HG03432 (cell line): ENCODE measurements around the gene SPATA2L.
"Not testable (repeated sequence)": the region's sequence is repeated elsewhere in the genome, so short reads cannot be mapped to it uniquely, and the experiment has no call there.

Experiments used
- ATAC-seq: cut with Tn5 transposase; IDR thresholded peaks from one replicate; pipeline ENCODE4 v1.9.1; 2021; ENCODE audit warnings: mild to moderate bottlenecking, moderate library complexity; ENCODE audit not compliant: unreplicated experiment

The SPATA2L gene

DNA sequence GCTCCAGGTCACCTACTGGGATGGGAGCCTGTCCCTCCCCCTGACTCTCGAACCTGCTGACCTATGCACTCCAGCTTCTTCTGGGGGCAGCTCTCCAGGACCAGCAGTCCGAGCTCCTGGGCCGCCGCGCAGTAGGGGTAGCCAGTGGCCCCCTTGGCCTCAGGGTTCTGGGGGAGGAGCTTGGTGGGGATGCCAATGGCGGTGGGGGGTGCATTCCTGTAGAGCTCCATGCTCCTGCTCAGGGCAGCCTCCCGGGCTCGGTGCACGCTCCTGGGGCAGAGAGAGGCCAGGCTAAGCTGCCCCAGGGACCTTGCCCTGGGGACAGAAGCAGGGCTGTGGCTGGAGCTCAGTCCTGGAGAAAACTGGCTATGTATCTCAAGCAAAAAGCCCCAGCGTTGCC is 7.7 kb upstream of the SPATA2L start:
- ATAC-seq, result no peak

DNA sequence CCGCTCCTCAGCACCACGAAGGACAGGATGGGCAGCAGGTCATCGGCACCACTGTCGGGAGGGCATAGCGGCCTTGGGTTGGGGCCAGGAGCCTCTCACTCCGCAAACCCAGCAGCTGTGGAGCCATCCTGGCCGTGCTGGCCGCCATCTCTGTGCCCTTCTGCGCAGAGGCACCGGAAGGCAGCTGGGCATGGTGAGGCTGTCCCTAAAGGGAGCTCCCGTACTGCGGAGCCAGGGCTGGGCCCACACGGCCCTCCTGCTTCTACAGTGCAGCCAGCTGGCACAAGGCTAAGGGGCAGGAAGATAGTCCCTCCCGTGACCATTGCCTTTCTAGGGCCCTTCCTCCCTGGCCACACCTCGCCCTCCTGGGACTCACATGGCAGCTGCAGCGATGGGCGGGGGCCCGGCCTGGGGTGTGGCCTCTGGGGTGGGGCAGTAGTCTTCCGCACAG is 7.0 kb upstream of the SPATA2L start:
- ATAC-seq, result no peak

DNA sequence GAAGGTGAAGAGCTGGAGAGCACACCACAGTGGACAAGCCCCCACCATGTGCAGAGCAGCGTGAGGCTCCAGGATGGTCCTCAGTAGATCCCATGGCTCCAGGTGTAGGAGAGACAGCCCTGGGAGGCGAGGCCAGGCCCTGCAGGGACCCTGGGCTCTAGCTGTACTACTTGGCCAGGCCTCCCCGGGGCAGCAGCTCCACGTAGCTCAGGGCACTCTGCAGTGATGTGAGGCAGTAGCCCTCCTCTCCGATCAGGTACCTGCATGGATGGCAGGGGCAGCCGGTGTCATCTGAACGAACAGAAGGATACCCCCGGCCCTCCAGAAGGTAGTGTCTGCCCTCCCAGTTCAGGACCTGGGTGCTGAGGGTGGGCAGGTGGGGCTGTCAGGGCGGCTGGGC is 6.2 kb upstream of the SPATA2L start:
- ATAC-seq, result no peak

DNA sequence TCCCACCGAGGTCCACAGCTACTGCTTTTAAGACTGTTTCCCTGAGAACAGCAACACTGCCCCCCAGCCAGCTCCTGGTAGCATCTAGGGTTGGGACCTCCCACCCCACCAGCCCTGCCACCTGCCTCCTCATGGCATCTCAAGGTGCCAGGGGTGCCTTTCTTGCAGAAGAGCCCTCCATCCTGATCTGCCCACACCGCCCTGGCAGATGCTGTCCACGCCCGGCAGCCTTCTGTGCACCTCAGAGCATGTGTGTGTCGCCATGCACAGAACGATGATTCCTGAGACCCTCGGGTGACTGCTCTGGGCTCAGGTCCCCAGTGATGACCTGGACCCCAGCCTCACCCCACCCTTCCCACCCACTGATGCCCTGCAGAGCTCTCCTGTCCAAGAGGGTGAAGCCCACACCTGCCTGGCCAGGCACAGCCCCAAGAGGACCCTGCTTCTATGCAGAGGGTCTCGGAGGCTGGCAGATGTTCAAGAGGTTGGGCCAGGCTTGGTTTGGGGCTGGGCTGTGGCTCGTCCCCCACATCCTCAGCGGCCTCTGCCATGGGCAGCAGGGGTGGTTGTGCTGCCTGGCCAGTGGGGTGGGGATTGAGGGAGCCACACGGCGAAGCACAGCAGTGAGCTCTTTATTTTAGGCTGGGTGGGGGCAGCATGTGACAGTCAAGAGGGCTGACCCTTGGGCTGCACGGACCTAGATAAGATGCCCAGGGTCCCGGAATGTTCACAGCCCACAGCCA is 5.2 kb upstream of the SPATA2L start:
- no peak for ATAC-seq

DNA sequence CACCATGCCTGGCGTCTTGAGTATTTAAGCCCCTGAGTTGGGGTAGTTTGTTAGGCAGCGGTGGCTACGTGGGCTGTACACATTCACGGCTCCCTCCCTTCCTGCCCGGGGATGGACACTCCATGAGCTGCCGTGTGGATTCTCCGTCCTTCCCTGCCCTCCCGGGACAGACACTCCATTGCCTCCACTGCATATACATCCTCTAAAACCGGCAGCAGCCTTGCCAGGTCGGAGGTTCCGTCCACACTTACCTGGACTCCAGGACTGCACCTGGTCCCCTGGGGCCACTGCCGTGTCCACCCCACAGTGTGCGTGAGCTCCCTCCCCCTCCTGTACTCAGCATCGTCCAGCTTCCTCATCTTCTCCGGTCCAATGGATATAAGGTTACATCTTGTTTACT is 3.5 kb upstream of the SPATA2L start:
- ATAC-seq, result no peak

DNA sequence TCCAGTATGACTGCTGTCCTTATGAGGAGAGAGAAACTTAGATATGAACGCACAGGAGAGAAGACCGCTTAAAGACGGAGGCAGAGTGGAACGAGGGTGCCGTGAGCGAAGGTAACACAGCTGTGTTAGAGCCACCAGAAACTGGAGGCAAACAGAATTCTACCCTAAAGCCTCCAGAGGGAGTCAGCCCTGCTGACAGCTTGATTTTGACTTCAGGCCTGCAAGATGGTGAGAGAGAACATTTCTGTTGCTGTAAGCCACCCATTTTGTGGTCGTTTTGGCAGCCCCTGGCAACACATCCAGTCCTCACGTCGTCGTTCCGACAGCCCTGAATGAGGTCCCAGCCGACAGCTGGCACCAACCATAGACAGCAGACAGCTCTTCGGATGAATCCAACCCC is 2.8 kb upstream of the SPATA2L start:
- ATAC-seq, result no peak

DNA sequence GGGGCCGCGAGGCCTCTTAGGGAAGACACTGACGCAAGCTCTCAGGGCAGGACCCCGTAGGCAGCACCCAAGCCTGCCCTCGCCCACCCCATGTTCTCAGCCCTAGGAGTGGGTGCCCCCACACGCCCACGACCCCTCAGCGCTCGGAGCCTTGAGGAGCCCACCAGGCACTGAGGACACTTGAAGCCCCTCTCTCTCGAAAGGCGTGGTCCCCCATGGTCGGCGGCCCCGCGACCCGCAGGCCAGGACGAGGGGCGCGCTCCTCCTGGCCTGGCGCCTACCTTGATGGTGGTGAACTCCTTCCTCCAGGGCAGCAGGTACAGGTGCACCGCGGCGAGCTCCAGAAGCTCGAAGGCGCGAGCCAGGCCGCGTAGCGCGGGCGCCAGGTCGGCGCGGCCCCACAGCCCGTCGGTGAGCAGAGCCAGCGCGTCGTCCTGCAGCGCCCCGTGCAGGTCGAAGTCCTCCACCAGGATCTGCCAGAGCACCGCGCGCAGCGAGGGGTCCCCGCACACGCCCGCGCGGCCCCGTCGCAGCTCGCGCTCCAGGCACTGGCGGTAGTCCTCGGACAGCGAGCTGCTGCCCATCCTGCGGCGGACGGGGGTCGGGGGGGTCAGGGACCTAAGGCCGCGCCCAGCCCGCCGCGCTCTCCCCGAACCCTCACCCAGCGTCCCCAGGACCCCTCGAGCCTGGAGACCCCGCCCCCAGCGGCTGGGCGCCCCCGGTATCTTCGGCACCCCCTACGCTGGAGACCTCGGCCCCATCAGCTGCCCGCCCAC is 668 bp downstream of the SPATA2L start:
- peak; percentile 18 for ATAC-seq

DNA sequence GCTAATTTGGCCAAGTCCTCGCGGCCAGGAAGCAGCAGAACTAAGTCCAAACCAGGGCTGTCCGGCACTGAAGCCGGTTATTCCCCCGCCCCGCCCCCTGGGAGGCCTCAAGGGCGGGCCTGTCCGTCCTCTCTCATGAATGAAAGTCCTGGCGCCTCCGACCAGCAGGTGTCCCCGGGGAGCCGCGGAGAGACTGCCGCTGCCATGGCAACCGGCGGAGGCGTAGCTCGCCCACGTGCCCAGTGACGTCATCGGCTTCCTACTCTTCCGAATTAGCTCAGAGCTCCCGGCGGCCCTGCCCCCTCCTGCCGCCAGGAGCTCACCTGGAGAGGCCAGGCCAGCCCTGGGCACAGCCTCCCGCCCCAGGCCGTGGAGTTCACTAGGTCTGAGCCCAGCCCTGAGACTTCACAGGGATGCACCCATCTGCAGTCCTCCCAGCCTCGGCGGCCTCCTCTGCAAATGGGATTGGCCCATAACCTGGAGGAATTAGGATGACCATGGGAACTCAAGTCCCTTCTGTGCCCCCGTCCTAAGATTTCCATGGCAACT is 1.3 kb downstream of the SPATA2L start:
- ATAC-seq, result peak; percentile 44

DNA sequence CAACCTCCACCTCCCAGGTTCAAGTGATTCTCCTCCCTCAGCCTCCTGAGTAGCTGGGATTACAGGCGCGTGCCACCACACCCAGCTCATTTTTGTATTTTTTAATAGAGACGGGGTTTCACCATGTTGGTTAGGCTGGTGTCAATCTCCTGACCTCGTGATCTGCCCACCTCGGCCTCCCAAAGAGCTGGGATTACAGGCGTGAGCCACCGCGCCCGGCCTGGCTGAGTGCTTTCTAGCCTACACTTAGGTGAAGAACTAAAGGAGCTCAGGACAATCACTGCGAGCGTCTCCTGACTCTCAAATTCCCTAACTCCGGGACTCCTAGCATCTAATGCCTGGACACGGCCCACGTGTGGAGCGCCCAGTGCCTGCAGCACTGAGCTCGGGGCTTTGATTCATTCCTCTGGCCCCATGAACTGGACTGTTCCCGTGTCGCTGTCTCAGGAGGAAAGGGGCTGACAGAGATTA is 1.8 kb downstream of the SPATA2L start:
- not testable (repeated sequence) for ATAC-seq

DNA sequence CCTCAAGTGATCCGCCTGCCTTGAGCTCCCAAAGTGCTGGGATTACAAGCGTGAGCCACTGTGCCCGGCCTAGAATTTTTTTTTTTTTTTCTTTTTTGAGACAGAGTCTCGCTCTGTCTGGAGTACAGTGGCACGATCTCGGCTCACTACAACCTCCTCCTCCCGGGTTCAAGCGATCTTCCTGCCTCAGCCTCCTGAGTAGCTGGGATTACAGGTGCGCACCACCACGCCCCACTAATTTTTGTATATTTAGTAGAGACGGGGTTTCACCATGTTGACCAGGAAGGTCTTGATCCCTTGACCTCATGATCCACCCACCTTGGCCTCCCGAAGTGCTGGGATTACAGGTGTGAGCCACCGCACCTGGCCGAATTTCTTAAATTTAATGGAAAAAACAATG is 2.8 kb downstream of the SPATA2L start:
- ATAC-seq, result not testable (repeated sequence)

DNA sequence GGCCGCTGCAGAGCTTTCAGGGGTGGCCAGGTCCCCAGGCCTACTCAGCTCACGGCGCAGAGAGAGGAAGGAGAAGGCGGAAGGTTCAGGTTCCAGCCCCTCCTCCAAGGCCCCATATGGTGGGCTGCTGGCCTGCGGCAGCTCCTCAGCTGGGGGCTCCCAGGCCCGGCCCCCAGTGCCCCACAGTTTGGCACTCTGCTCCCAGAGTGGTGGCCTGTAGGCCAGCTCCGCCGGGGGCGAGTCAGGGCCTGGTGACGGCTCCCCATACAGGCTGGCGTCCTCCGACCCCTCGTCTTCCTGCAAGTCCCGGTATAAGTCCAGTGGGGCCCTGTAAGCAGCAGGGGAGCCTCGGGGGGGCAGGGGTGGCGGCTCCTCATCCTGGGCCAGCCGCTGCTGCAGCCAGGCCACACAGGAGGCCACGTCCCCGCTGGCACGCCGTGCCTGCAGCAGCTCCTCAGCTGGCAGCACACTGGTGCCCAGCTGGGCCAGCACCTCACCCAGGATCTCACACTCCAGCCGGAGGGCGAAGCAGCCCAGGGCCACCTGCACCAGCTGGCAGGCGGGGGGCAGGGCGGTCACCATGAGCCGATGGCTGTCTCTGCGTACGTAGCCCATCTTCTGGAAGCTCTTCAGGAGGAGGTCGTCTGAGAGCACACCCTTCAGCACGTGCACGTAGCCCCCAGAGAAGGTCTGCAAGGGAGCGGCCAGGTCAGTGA is 3.7 kb downstream of the SPATA2L start:
- no peak for ATAC-seq

DNA sequence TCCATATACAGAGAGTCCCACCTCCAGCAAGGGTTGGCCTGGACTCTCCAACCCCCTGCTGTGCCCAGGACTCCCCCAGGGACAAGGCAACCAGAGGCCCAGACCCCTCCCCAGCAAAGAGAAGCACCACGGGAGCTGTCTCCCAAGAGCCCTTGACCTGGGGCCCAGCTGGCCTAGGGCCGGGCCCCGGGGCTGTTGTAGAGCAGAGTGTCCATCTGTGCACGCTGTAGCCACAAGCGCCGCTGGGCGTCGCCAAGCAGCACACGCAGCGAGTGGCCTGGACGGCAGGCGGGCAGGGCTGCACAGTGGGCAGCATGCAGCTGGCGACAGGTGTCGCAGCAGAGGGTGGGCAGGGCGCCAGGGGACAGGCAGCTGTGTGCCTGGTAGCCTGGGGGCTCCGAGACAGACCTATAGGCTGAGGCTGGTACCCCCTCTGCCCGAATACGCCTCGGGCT is 4.3 kb downstream of the SPATA2L start:
- no peak for ATAC-seq

DNA sequence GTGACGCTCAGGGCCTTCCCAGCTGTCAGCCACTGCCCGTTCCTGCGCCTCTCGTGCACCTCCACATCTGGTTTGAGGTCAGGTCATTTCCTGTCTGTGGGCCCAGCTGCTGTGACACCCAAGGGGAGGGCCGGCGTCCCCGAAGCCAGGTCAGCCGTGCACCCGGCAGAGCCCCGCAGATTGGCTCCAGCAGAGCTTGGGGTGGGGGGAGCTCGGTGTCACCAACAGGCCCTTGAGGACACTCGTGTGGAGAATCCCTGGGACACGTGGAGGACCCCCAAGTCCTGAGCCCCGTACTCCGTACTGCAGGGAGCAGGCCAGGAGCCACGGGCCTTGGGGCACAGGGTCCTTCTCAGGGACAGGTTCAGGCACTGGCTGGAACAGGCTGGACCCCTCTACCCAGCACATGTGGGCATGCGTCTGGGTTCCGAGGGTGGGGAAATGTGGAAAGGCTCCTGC is 4.8 kb downstream of the SPATA2L start:
- ATAC-seq, result no peak

DNA sequence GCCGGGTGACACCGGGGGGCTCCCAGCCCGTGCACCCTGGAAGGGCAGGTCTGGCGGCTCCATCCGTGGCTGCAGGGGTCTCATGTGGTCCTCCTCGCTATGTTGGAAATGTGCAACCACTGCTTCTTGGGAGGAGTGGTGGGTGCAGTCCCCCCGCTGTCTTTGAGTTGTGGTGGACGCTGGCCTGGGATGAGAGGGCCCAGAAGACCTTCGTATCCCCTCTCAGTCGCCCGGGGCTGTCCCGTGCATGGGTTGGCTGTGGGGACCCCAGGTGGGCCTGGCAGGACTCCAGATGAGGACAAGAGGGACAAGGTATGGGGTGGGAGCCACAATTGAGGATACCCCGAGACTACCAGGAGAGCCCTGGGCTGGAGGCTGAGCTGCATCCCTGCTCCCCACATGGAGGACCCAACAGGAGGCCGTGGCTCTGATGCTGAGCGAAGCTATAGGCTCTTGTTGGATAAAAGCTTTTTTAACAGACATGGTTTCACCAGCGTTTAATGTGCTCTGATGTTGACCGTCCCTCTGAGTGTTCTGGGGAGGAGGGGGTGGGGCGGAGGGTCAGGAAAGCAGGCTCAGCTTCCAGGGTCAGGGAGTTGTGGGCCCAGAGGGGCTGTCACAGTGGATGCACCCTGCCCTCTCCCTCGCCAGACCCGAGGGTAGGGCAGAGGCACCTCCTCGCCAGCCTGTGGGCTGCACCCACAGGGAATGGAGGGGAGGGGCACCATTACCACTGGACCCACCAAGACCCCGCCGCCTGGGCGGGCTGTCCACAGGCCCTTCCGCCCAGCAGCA is 5.4 kb downstream of the SPATA2L start:
- no peak for ATAC-seq

DNA sequence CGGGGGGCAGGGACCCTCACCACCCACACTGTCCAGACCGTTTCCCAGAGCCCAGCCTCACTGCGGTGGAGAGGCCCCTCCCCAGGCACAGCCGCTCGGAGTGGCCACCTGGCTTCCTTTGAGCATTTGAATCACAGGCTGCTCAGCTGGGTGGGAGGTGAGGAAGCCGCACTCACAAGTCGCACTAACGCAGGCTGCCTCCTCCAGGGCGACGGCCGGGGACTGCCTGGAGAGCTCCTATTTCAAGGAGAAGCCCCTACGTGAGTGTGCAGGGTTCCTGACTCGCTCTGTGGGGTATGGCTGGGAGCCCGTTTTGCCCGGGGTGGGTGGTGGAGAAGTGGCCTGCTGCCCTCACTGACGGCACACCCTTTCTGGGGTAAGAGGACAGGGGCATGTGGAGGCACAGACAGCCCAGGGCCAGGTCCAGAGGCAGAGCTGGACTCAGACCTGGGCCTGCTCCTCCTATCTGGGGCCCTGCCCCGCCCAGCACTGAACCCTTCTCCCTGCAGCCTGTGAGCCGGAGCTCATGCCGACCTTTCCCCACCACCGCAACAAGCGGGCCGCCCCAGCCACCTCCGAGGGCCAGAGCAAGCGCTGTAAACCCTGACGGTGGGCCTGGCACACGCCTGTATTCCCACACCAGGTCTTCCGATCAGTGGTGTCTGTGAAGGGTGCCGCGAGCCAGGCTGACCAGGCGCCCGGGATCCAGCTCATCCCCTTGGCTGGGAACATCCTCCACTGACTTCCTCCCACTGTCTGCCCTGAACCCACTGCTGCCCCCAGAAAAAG is 6.2 kb downstream of the SPATA2L start:
- no peak for ATAC-seq

DNA sequence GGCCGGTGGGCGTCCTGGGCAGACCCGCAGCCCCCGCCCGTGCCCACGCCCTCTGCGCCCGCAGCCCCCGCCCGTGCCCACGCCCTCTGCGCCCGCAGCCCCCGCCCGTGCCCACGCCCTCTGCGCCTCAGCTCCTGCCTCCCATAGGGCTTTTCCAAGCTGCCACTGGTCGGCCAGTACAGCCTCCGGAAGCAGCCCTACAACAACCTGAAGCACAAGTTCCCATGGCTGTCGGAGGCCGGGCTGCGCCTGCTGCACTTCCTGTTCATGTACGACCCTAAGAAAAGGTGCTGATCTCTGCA is 6.8 kb downstream of the SPATA2L start:
- ATAC-seq, result not testable (repeated sequence)

DNA sequence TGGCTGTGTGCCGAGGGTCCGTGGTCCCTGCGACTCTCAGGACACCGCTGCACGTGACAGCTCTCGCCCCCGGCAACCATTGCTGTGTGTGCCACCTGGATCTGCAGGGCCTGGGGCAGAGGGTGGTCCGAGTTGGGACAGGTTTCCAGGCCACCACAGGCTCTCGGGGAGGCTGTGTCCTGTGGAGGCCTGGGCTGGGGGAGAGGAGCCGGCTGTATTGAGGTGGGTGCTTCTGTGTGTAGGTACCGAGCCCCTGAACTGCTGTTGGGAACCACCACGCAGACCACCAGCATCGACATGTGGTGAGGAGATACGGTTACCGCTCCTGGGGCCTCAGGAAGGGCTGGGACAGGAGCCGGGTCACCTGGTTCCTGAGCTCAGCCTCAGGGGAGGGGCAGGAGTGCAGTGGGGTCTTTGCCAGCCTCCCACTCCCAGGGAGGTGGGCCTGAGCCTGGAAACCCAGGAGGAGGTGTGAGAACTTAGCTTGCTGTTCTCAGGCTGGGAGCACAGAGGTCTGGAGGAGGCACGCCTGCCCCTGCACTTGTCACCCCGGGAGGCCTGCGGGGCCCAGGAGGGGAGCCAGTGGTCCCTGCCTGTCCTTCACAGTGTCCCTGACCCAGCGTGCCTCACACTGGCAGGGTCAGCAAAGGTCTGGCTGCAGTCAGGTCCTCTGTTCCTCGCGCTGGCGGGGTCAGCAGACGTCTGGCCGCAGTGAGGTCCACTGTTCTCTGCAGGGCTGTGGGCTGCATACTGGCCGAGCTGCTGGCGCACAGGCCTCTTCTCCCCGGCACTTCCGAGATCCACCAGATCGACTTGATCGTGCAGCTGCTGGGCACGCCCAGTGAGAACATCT is 7.3 kb downstream of the SPATA2L start:
- ATAC-seq, result no peak

DNA sequence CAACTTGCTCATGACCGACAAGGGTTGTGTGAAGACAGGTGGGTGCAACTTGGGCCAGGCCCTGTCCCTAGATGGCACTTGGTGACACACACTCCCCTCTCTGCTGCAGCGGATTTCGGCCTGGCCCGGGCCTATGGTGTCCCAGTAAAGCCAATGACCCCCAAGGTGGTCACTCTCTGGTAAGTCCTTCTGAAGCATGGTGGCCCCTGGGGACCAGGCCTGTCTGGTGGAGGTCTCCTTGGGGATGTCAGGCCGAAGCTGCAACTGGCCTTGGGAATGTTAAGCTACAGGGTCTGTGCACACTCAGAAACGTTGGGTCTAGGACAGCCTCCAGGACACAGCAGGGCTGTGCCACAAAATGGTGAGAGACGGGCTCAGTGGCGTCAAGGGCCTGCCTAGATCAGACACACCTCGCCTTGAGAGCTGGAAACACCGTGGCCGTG is 8.2 kb downstream of the SPATA2L start:
- ATAC-seq, result no peak
